ENCODE measurements around the gene MAML2. TPM values are rescaled to one million over a fixed set of nuclear protein-coding genes. Genes with fewer than 3 reads are reported as not detected.

The MAML2 gene
- total and polyA plus RNA-seq, 2 of the 8 experiments (the other 6 are each of a cell fraction or from before 2014, with no cell fraction given), result 3.8 to 6.6 TPM

DNA sequence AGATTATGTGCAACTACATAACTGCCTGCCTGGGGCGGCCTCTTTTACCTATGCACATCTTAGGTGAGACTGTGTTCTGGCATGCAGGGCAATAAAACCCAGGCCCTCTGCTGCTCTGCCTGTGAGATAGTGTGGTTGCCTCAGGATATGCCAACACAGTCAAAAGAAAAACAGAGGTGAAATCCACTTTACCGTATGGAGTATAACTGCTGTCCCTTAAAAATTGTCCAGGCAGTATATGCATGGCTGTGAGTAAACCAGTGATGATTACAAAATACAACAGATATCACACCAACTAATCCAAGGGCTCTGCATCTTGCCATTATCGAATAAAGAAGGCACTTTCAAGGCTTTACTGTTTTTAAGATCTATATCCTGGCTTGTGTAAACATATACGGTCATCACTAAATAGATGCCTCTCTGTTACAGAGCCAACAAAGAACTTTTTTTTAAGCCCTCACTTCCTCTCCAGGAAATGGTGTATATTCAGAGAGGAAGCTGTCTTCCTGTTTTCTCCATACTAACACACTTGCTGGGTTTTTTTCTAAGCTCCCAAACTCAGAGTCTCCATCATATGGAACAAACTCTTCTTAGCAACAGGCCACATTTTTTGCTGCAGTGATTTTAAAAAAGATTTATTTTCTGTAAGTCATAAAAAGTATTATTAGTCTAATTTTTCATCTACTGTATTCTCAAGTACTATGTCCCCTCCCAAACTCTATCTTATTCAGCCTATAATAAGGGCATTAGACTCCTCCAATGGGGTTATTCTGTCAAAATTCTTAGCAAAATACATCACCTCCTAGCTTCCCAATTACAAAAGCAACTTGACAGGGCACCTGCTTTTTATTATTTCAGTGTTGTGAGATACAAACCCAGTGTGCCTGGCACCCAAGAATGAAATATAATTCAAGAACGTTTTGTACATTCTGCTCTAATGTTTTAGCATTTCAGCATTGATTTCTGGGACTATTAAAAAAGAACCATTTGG, 135.2 kb downstream of the MAML2 start (continued):
- no peak for TF ChIP-seq TEAD4 (IDR thresholded peaks at IDR 0.05; ENCODE audit: low read depth, low read length)
- TF ChIP-seq, protein P1, sequence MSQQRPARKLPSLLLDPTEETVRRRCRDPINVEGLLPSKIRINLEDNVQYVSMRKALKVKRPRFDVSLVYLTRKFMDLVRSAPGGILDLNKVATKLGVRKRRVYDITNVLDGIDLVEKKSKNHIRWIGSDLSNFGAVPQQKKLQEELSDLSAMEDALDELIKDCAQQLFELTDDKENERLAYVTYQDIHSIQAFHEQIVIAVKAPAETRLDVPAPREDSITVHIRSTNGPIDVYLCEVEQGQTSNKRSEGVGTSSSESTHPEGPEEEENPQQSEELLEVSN (IDR thresholded peaks at IDR 0.05), result no peak
- no peak for TF ChIP-seq EGR1 (IDR thresholded peaks at IDR 0.05; ENCODE audit: borderline replicate concordance, low read depth, low read length)
- TF ChIP-seq JUN (IDR thresholded peaks at IDR 0.05; ENCODE audit: low read depth, low read length), result no peak
